ENCODE results near the gene UBL4B.
A peak's percentile ranks its signal among the peaks of the same experiment; 100 is the strongest.

Gene UBL4B

DNA sequence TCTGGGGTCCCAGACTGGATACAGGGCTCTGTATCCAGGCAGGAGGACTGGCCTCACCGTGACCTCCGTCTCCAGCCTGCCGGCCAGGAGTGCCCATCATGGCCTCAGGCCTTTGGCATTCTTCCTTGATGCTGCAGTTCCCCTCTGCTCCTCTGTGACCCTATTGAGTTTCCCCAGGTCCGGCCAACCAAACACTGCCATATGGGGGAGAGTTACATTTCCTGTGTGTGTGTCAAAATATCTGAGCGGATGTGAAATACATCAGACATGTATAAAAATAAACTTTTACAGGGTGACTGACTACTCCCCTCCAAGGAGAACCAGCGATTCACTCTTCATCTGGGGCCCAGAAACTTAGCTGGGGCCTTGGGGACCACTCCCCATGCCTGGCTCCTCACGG lies 10.2 kb upstream of the UBL4B start:
- no peaks in the 10 kb centered on the region for H3K36me3 ChIP-seq (ENCODE audit: insufficient read depth, low read length)
- H4K20me1 ChIP-seq (ENCODE audit: insufficient read depth, low read length): no peaks in the 10 kb centered on the region
- H3K4me2 ChIP-seq (ENCODE audit: low read length): no peak overlapping the region
- H3K27me3 ChIP-seq (ENCODE audit: insufficient read depth, low read length): no peaks in the 10 kb centered on the region
- H2AFZ ChIP-seq (ENCODE audit: low read length): no peak overlapping the region
- no peak overlapping the region for H3K27ac ChIP-seq (ENCODE audit: low read depth, low read length, poor library complexity, severe bottlenecking)
- H3K9me2 ChIP-seq (ENCODE audit: low read depth, low read length): no peaks in the 10 kb centered on the region
- H3K9me3 ChIP-seq (ENCODE audit: low read length): no peaks in the 10 kb centered on the region
- no peak overlapping the region for H3K9ac ChIP-seq (ENCODE audit: low read length)
- H3K79me2 ChIP-seq (ENCODE audit: insufficient read depth, low read length): no peaks in the 10 kb centered on the region
- no peaks in the 10 kb centered on the region for H3F3A ChIP-seq (ENCODE audit: insufficient read depth, low read length)
- no peaks in the 10 kb centered on the region for H3K4me1 ChIP-seq (ENCODE audit: insufficient read depth, low read length, severe bottlenecking)
- TF ChIP-seq EZH2 (IDR thresholded peaks at IDR 0.05; ENCODE audit: borderline replicate concordance, low read length): no peak
- H3K4me3 ChIP-seq (ENCODE audit: low read depth, low read length, poor library complexity, severe bottlenecking): no peak overlapping the region

- no peaks in the 10 kb centered on the region for H3K27me3 ChIP-seq (ENCODE audit: insufficient read depth, low read length)
These were observed 6.0 kb upstream of the UBL4B start for GRCh38 chr1:110106013-110106941.

GRCh38 chr1:110107867-110108469 lies 4.3 kb upstream of the UBL4B start:
- no peak overlapping the region for H3K4me3 ChIP-seq (ENCODE audit: low read depth, low read length, poor library complexity, severe bottlenecking)
- H4K20me1 ChIP-seq (ENCODE audit: insufficient read depth, low read length): no peaks in the 10 kb centered on the region
- no peak overlapping the region for H3K9ac ChIP-seq (ENCODE audit: low read length)
- no peaks in the 10 kb centered on the region for H3K27me3 ChIP-seq (ENCODE audit: insufficient read depth, low read length)
- H3F3A ChIP-seq (ENCODE audit: insufficient read depth, low read length): no peaks in the 10 kb centered on the region
- no peak overlapping the region for H3K4me2 ChIP-seq (ENCODE audit: low read length)
- TF ChIP-seq CTCF (IDR thresholded peaks at IDR 0.05; ENCODE audit: low read length): no peak
- no peak for TF ChIP-seq EZH2 (IDR thresholded peaks at IDR 0.05; ENCODE audit: borderline replicate concordance, low read length)
- H3K9me2 ChIP-seq (ENCODE audit: low read depth, low read length): no peaks in the 10 kb centered on the region
- no peaks in the 10 kb centered on the region for H3K36me3 ChIP-seq (ENCODE audit: insufficient read depth, low read length)
- no peaks in the 10 kb centered on the region for H3K9me3 ChIP-seq (ENCODE audit: low read length)
- H3K4me1 ChIP-seq (ENCODE audit: insufficient read depth, low read length, severe bottlenecking): no peaks in the 10 kb centered on the region
- no peak overlapping the region for H3K27ac ChIP-seq (ENCODE audit: low read depth, low read length, poor library complexity, severe bottlenecking)
- H2AFZ ChIP-seq (ENCODE audit: low read length): no peak overlapping the region
- no peaks in the 10 kb centered on the region for H3K79me2 ChIP-seq (ENCODE audit: insufficient read depth, low read length)

More at GRCh38 chr1:110106013-110106941, 6.0 kb upstream of the UBL4B start:
- no peak overlapping the region for H3K9ac ChIP-seq (ENCODE audit: low read length)
- no peak overlapping the region for H3K4me3 ChIP-seq (ENCODE audit: low read depth, low read length, poor library complexity, severe bottlenecking)
- no peaks in the 10 kb centered on the region for H3F3A ChIP-seq (ENCODE audit: insufficient read depth, low read length)
- no peaks in the 10 kb centered on the region for H3K4me1 ChIP-seq (ENCODE audit: insufficient read depth, low read length, severe bottlenecking)
- no peaks in the 10 kb centered on the region for H3K9me3 ChIP-seq (ENCODE audit: low read length)
- no peak overlapping the region for H3K4me2 ChIP-seq (ENCODE audit: low read length)
- H3K9me2 ChIP-seq (ENCODE audit: low read depth, low read length): no peaks in the 10 kb centered on the region
- peak; percentile 82 for TF ChIP-seq CTCF (IDR thresholded peaks at IDR 0.05; ENCODE audit: low read length)
- TF ChIP-seq EZH2 (IDR thresholded peaks at IDR 0.05; ENCODE audit: borderline replicate concordance, low read length): no peak
- no peak overlapping the region for H2AFZ ChIP-seq (ENCODE audit: low read length)
- no peaks in the 10 kb centered on the region for H3K36me3 ChIP-seq (ENCODE audit: insufficient read depth, low read length)
- no peaks in the 10 kb centered on the region for H4K20me1 ChIP-seq (ENCODE audit: insufficient read depth, low read length)
- no peaks in the 10 kb centered on the region for H3K79me2 ChIP-seq (ENCODE audit: insufficient read depth, low read length)
- no peak overlapping the region for H3K27ac ChIP-seq (ENCODE audit: low read depth, low read length, poor library complexity, severe bottlenecking)

Data from OCI-LY1 (cell line).